Heart left ventricle (tissue), 16 donors: ENCODE results near the gene BMPR1A. TPM values are rescaled to one million over a fixed set of nuclear protein-coding genes. Genes with fewer than 3 reads are reported as not detected.

ENCODE experiments used
- ATAC-seq, 4 donors: fragments of 200-7000 bp; cut with Tn5 transposase; one replicate each; pipeline ENCODE4 v1.9.1; 2020 to 2022; ENCODE audit warnings: moderate library complexity in 4 of 4, mild to moderate bottlenecking in 3 of 4, moderate number of reproducible peaks in 1 of 4
- DNase-seq, 5 donors: peaks; one replicate each; pipeline ENCODE4 v3.0.0-alpha.2; 2020
- H3K27ac ChIP-seq, 12 donors: fragments of 200-600 bp; sonication (generic) in 4 of 12; one replicate each; pipeline versions ENCODE4 v1.5.0 to v1.8.0; 2016 to 2022; ENCODE audit warnings: mild to moderate bottlenecking in 2 of 12
- H3K27me3 ChIP-seq, 9 donors: fragments of 200-600 bp; sonication (generic) in 2 of 9; one replicate each; pipeline versions ENCODE4 v1.5.1 to v1.8.0; 2016 to 2022; ENCODE audit warnings: mild to moderate bottlenecking in 3 of 9
- H3K36me3 ChIP-seq, 9 donors: fragments of 200-600 bp; sonication (generic) in 2 of 9; one replicate each; pipeline versions ENCODE4 v1.5.0 to v1.8.0; 2018 to 2022; ENCODE audit warnings: mild to moderate bottlenecking in 2 of 9
- H3K4me1 ChIP-seq, 12 donors: fragments of 200-600 bp; sonication (generic) in 4 of 12; one replicate each; pipeline versions ENCODE4 v1.5.0 to v1.8.0; 2016 to 2022; ENCODE audit warnings: mild to moderate bottlenecking in 3 of 12
- H3K4me3 ChIP-seq, 12 donors: fragments of 200-600 bp; sonication (generic) in 4 of 12; one replicate each; pipeline versions ENCODE4 v1.5.0 to v1.8.0; 2017 to 2022; ENCODE audit warnings: mild to moderate bottlenecking in 9 of 12, moderate library complexity in 4 of 12
- H3K9me3 ChIP-seq, 12 donors: fragments of 200-600 bp; sonication (generic) in 4 of 12; one replicate each; pipeline versions ENCODE4 v1.5.0 to v1.8.0; 2016 to 2022; ENCODE audit warnings: mild to moderate bottlenecking in 1 of 12
- CTCF ChIP-seq, 12 donors: fragments of 200-600 bp; sonication (generic) in 4 of 12; IDR thresholded peaks; one replicate each; pipeline versions ENCODE4 v1.5.0 to v1.8.0; 2018 to 2022; ENCODE audit warnings: antibody characterized with exemption in 12 of 12, mild to moderate bottlenecking in 5 of 12
- POLR2A ChIP-seq, 2 donors: fragments of 450-650 bp; IDR thresholded peaks; one replicate each; pipeline ENCODE4 v1.6.1; 2017; ENCODE audit warnings: antibody characterized with exemption in 2 of 2, mild to moderate bottlenecking in 2 of 2, moderate library complexity in 2 of 2
- WGBS, 4 donors: extraction: QIAGEN DNeasy Blood & Tissue Kit in 2 of 4; methylation state at CpG; one replicate each; pipeline versions ENCODE4 v1.1.5 to v1.1.7; 2013 to 2018; 5-methylcytosine and 5-hydroxymethylcytosine counted together
- intact Hi-C, 10 donors: fragments of 100-400 bp; cut with DNase I; formaldehyde crosslinking; loops; one replicate each; pipeline versions ENCODE4 v1.11.1 to v1.14.2; 2022
- polyA plus RNA-seq, 2 donors: library from polyadenylated mRNA; stranded (reverse); fragments of 200-250 nt; gene quantifications; one replicate each; pipeline ENCODE4 v1.2.3, GENCODE V29; 2013
- total RNA-seq, 9 donors: library from RNA; depleted of rRNA in 2 of 9; stranded (reverse); fragments of >200 nt in 2 of 9; fragmentation: NEBNext Ultra II Directional in 3 of 9; extraction: Animal tissue kit (Norgen Biotek cat#: 25700) in 3 of 9; gene quantifications; one replicate each; pipeline versions ENCODE4 v1.1.0 to v1.2.4, GENCODE V29; 2016 to 2023
- donor health status: ischemic (EF 13 %, LVEDD 7.1; RV severe dilation, severe dysfunction).
- donor health status: healthy with polysubstance abuse.
- donor health status: DM: no; HTN: yes; CAD: no.
- donor health status: DM: no; HTN: no; CAD: no.
- donor health status: ischemic (EF 25% LVEDD 6.9; RV normal size, moderate dysfunction).
- donor health status: ischemic (EF 25% LVEDD 5.7; RV mildly dilated, moderate dysfunction).
- donor health status: healthy.
- donor health status: DM: yes; HTN: yes; CAD: no.
- donor health status: ischemic (EF 35%, LVEDD 5.7; RV mildly dilated, moderate dysfunction).
- donor health status: nonischemic (EF 11% LVEDD 7.7; RV severe dilation, severe dysfunction).
- donor health status: DM: yes; HTN: yes; CAD: no.
- donor health status: PGD.
- donor health status: ischemic (EF 29% LVEDD 5.4; RV normal size, mild dysfunction).
- donor health status: nonischemic (EF 23%, LVEDD 6.1; RV moderate dilation, normal function).

Gene BMPR1A
- total and polyA plus RNA-seq, 11 donors: 6.3 to 72.0 (median 40.1) TPM

- Histone ChIP-seq H3K9me3 (no peaks in the 10 kb centered on the region), H3K27me3 (peaks cover 0 to 2% (median 0%) of the 10 kb centered on the region in 9 donors), H3K36me3 (no peaks in the 10 kb centered on the region), H3K4me3 (no peak overlapping the region), H3K4me1 (peaks cover 0 to 51% (median 29%) of the 10 kb centered on the region in 12 donors), H3K27ac (no peak overlapping the region)
- TF ChIP-seq POLR2A (IDR thresholded peaks at IDR 0.05) (no peak), CTCF (IDR thresholded peaks at IDR 0.05) (no peak)
- DNase-seq (no peak), ATAC-seq (no peak)
- WGBS, 4 donors: 92 to 94% (median 94%) methylated on average over 5 of the region's 5 CpGs
- intact Hi-C loops: no loop called here
Measured at GRCh38 chr10:86867149-86867548, 110.7 kb downstream of the BMPR1A start.

GRCh38 chr10:86868353-86868752 is 111.9 kb downstream of the BMPR1A start:
- H3K4me3 ChIP-seq: no peak overlapping the region
- intact Hi-C loops: no loop called here
- DNase-seq: peak in 2 of 5 donors; percentile 44 to 46
- no peaks in the 10 kb centered on the region for H3K36me3 ChIP-seq
- ATAC-seq: peak in 1 of 4 donors; percentile 43
- H3K9me3 ChIP-seq: no peaks in the 10 kb centered on the region
- peaks cover 0 to 2% (median 0%) of the 10 kb centered on the region in 9 donors for H3K27me3 ChIP-seq
- peaks cover 0 to 52% (median 32%) of the 10 kb centered on the region in 12 donors for H3K4me1 ChIP-seq
- no peak for TF ChIP-seq POLR2A (IDR thresholded peaks at IDR 0.05)
- no peak for TF ChIP-seq CTCF (IDR thresholded peaks at IDR 0.05)
- WGBS, 4 donors: 31 to 46% (median 39%) methylated on average over 6 of the region's 6 CpGs
- H3K27ac ChIP-seq: peak overlapping the region in 4 of 12 donors; percentile 3 to 57 (median 14)

DNA sequence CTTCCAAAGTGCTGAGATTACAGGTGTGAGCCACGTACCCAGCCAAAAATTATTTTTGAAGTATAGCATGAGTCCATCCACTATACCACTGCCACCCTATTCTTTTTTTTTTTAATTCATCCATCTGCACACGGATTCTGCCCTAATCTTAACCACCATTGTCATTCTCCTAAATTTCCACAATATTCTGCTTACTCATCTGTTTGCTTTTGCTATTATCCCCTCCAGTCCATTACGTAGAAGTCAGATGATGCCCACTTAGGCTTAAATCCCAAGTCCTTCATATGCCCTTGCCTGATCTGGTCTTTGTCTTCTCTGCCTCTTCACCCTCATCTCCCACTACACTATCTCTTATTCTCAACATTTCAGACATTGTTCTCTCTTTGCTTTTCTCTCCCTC is 114.3 kb downstream of the BMPR1A start:
- intact Hi-C loops: loop anchor here in 1 of 10 donors (2.0 kb wide), 1 partner anchor 40 kb away; no protein-coding TSS in a partner anchor
- peaks cover 0 to 41% (median 24%) of the 10 kb centered on the region in 12 donors for H3K4me1 ChIP-seq
- H3K27me3 ChIP-seq: peaks cover 0 to 2% (median 0%) of the 10 kb centered on the region in 9 donors
- no peak overlapping the region for H3K4me3 ChIP-seq
- H3K36me3 ChIP-seq: peaks cover 0 to under 1% (median 0%) of the 10 kb centered on the region in 9 donors
- DNase-seq: no peak
- TF ChIP-seq POLR2A (IDR thresholded peaks at IDR 0.05): no peak
- TF ChIP-seq CTCF (IDR thresholded peaks at IDR 0.05): no peak
- no peaks in the 10 kb centered on the region for H3K9me3 ChIP-seq
- peak overlapping the region in 1 of 12 donors; percentile 18 for H3K27ac ChIP-seq
- WGBS, 4 donors: 72 to 82% (median 76%) methylated on average over 3 of the region's 3 CpGs
- no peak for ATAC-seq

DNA sequence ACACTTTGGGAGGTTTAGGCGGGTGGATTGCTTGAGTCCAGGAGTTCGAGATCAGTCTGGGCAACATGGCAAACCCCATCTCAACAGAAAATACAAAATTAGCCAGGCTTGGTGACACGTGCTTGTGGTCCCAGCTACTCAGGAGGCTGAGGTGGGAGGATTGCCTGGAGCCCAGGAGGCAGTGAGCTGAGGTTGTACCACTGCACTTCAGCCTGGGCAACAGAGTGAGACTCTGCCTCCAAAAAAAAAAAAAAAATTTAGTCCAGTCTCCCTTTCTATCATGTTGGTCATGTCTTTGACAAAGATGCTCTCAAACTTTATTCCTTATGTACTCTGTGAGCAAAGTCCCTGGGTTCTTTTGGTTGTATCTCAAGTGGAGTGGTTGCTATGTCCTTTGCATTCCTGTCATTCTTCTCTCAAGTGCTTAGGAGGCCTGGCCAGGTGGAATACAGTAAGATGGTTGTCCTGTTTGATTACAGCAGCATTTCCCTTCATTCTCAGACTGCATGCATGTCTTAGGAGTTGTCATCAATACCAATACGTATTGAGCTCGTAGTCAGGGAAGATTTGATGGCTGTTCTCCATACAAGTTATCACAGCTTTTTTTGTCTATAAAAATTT is 115.3 kb downstream of the BMPR1A start:
- H3K4me3 ChIP-seq: no peak overlapping the region
- H3K36me3 ChIP-seq: peaks cover 0 to 11% (median 0%) of the 10 kb centered on the region in 9 donors
- no peak for TF ChIP-seq POLR2A (IDR thresholded peaks at IDR 0.05)
- TF ChIP-seq CTCF (IDR thresholded peaks at IDR 0.05): no peak
- no peaks in the 10 kb centered on the region for H3K27me3 ChIP-seq
- peak in 1 of 4 donors; percentile 23 for ATAC-seq
- intact Hi-C loops: loop anchor here in 1 of 10 donors (2.0 kb wide), 1 partner anchor 41 kb away; no protein-coding TSS in a partner anchor
- peaks cover 0 to 32% (median 19%) of the 10 kb centered on the region in 12 donors for H3K4me1 ChIP-seq
- DNase-seq: no peak
- H3K9me3 ChIP-seq: no peaks in the 10 kb centered on the region
- 75 to 84% (median 82%) methylated on average over 5 of the region's 5 CpGs for WGBS, 4 donors
- H3K27ac ChIP-seq: peak overlapping the region in 1 of 12 donors; percentile 11
